Parathyroid adenoma (tissue), 2 donors: ENCODE measurements around the gene STAT2.

Experiments
- H2AFZ ChIP-seq: fragments of 300-600 bp; sonication (generic); one replicate; pipeline ENCODE4 v1.7.0; 2017; ENCODE audit warnings: antibody characterized with exemption, mild to moderate bottlenecking
- H3K27ac ChIP-seq: fragments of 300-600 bp; sonication (generic); one replicate; pipeline ENCODE4 v1.7.0; 2017
- H3K27me3 ChIP-seq: fragments of 300-600 bp; sonication (generic); one replicate; pipeline ENCODE4 v1.7.0; 2017; ENCODE audit warnings: low read length; ENCODE audit not compliant: control insufficient read depth, insufficient read depth
- H3K36me3 ChIP-seq: fragments of 300-600 bp; sonication (generic); one replicate; pipeline ENCODE4 v1.7.0; 2017; ENCODE audit warnings: low read length; ENCODE audit not compliant: control insufficient read depth, insufficient read depth
- H3K4me1 ChIP-seq: fragments of 300-600 bp; sonication (generic); one replicate; pipeline ENCODE4 v1.7.0; 2017; ENCODE audit warnings: control low read depth
- H3K4me2 ChIP-seq: fragments of 300-600 bp; sonication (generic); one replicate; pipeline ENCODE4 v1.7.0; 2017; ENCODE audit warnings: low read length
- H3K4me3 ChIP-seq: fragments of 300-600 bp; sonication (generic); one replicate; pipeline ENCODE4 v1.7.0; 2017; ENCODE audit warnings: low read depth, low read length
- H3K79me2 ChIP-seq: fragments of 300-600 bp; sonication (generic); one replicate; pipeline ENCODE4 v1.7.0; 2017; ENCODE audit warnings: control low read depth
- H3K9ac ChIP-seq: fragments of 300-600 bp; sonication (generic); one replicate; pipeline ENCODE4 v1.7.0; 2017; ENCODE audit warnings: mild to moderate bottlenecking
- H3K9me3 ChIP-seq: fragments of 300-600 bp; sonication (generic); one replicate; pipeline ENCODE4 v1.7.0; 2017; ENCODE audit warnings: low read length; ENCODE audit not compliant: control insufficient read depth
- TF ChIP-seq, protein P1 (sequence below): fragments of 300-600 bp; sonication (generic); IDR thresholded peaks from one replicate; pipeline ENCODE4 v1.7.0; 2017; ENCODE audit warnings: antibody characterized with exemption, mild to moderate bottlenecking
- donor health status: primary hyperparathyroidism.

Gene STAT2

DNA sequence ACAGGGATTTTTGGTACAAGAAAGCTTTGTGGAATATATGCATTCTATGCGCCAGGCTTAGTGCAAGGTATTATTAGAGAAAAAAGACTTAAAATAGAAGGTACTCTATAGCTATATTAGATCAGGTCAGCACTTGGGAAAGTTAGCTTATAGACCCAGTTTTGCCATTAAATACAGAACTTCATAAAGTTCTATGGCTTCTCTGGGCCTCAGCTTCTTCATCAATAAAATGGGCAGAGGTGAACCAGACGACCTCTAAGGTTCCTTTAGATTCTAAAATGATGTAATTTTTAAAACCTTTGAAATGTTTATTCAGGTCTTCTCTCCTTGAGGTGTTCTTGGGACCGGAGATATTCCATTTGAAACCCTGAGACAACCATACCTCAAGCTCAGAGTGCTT, 51.2 kb downstream of the STAT2 start:
- Histone ChIP-seq H3K9me3 (no peaks in the 10 kb centered on the region), H3K27me3 (no peaks in the 10 kb centered on the region), H3K4me1 (no peaks in the 10 kb centered on the region), H3K4me3 (no peak overlapping the region), H3K27ac (no peak overlapping the region), H3K9ac (no peak overlapping the region), H3K79me2 (peaks cover 2% of the 10 kb centered on the region), H2AFZ (no peak overlapping the region), H3K36me3 (no peaks in the 10 kb centered on the region), H3K4me2 (no peak overlapping the region)
- TF ChIP-seq, protein P1, sequence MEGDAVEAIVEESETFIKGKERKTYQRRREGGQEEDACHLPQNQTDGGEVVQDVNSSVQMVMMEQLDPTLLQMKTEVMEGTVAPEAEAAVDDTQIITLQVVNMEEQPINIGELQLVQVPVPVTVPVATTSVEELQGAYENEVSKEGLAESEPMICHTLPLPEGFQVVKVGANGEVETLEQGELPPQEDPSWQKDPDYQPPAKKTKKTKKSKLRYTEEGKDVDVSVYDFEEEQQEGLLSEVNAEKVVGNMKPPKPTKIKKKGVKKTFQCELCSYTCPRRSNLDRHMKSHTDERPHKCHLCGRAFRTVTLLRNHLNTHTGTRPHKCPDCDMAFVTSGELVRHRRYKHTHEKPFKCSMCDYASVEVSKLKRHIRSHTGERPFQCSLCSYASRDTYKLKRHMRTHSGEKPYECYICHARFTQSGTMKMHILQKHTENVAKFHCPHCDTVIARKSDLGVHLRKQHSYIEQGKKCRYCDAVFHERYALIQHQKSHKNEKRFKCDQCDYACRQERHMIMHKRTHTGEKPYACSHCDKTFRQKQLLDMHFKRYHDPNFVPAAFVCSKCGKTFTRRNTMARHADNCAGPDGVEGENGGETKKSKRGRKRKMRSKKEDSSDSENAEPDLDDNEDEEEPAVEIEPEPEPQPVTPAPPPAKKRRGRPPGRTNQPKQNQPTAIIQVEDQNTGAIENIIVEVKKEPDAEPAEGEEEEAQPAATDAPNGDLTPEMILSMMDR, result no peak

DNA sequence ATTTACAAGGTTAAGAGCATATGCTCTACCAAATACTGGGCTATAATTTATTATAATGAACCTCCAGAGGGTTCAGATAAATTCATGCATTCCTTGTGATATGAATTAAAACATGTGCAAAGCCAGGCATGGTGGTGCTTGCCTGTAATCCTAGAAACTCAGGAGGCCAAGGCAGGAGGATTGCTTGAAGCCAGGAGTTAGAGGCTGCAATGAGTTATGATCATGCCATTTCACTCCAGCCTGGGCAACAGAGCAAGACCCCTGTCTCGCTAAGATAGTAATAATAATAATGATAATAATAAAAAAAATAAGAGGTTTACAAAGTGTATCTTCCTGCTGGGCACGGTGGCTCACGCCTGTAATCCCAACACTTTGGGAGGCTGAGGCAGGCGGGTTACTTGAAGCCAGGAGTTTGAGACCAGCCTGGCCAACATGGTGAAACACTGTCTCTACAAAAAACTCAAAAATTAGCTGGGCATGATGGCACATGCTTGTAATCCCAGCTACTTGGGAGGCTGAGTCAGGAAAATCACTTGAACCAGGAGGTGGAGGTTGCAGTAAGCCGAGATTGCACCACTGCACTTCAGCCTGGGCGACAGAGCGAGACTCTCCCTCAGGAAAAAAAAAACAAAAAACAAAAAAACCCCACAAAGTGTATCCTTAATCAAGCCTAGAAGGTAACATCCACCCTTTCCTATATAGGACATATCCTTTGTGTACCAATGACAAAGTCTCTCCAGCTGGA, 52.5 kb downstream of the STAT2 start:
- Histone ChIP-seq H3K4me3 (no peak overlapping the region), H3K27ac (no peak overlapping the region), H3K79me2 (peaks cover 2% of the 10 kb centered on the region), H3K27me3 (no peaks in the 10 kb centered on the region), H2AFZ (no peak overlapping the region), H3K4me2 (no peak overlapping the region), H3K36me3 (no peaks in the 10 kb centered on the region), H3K4me1 (no peaks in the 10 kb centered on the region), H3K9ac (no peak overlapping the region), H3K9me3 (no peaks in the 10 kb centered on the region)
- TF ChIP-seq, protein P1, result no peak

DNA sequence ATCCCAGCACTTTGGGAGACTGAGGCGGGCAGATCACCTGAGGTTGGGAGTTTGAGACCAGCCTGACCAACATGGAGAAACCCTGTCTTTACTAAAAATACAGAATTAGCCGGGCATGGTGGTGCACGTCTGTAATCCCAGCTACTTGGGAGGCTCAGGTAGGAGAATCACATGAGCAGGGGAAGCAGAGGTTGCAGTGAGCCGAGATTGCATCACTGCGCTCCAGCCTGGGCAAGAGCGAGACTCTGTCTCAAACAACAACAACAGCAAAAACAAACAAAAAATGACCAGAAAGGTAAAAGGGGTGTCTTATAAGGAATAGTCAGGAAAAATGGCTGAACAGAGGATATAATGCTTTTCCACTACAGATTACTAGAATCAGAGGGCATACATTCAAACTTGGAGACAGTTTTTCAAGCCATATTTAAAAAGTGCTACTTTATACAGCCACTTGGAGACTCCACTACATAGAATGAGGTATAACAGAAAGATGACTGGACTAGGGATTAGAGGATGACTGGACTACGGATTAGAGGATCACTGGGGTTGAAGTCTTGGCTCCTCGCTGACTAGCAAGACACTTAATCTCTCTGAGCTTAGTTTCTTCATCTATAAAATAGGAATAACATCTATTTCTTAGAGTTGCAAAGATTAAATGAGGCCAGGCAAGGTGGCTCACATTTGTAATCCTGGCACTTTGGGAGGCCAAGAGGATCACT, 54.9 kb downstream of the STAT2 start:
- Histone ChIP-seq H3K9me3 (no peaks in the 10 kb centered on the region), H2AFZ (no peak overlapping the region), H3K27me3 (no peaks in the 10 kb centered on the region), H3K4me1 (peaks cover 13% of the 10 kb centered on the region), H3K79me2 (peaks cover 7% of the 10 kb centered on the region), H3K9ac (no peak overlapping the region), H3K4me3 (no peak overlapping the region), H3K36me3 (no peaks in the 10 kb centered on the region), H3K4me2 (no peak overlapping the region), H3K27ac (no peak overlapping the region)
- TF ChIP-seq, protein P1, result no peak

DNA sequence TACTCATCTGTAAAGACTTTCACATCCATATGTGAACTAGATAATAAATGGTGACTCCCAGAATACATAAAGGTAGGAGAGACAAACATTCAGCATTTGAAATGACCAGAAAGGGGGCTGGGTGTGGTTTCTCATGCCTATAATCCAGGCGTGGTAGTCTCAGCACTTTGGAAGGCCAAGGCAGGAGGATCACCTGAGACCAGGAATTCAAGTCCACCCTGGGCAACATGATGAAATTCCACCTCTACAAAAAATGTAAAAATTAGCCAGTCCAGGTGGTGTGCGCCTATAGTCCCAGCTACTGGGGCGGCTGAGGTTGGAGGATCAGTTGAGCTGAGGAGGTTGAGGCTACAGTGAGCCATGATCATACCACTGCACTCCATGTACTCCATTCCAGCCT, 55.6 kb downstream of the STAT2 start:
- TF ChIP-seq, protein P1, result no peak
- no peaks in the 10 kb centered on the region for H3K36me3 ChIP-seq

More for the DNA sequence above, 55.6 kb downstream of the STAT2 start:
- Histone ChIP-seq H3K27me3 (no peaks in the 10 kb centered on the region), H2AFZ (no peak overlapping the region), H3K9ac (no peak overlapping the region), H3K4me1 (peaks cover 13% of the 10 kb centered on the region), H3K4me2 (no peak overlapping the region), H3K79me2 (peaks cover 9% of the 10 kb centered on the region), H3K9me3 (no peaks in the 10 kb centered on the region), H3K4me3 (no peak overlapping the region), H3K27ac (no peak overlapping the region)
